Activated naive CD8-positive, alpha-beta T cell treated with anti-CD3 and anti-CD28 coated beads, Interleukin-2, amount 10 ng/mL, durations not matched to agents 7 days and 5 days (primary cell): ENCODE results near the gene EREG. TPM values are rescaled to one million over a fixed set of nuclear protein-coding genes. Genes with fewer than 3 reads are reported as not detected.
"Not testable (repeated sequence)": the region's sequence is repeated elsewhere in the genome, so short reads cannot be mapped to it uniquely, and the experiment has no call there.

Experiments
- ATAC-seq: fragments of 150-1000 bp; cut with Tn5 transposase; one replicate; pipeline ENCODE4 v1.10.0; 2021; ENCODE audit warnings: low read depth, moderate library complexity
- POLR2A ChIA-PET: fragments of 350-600 bp; sonication (Branson Sonifier 250); formaldehyde crosslinking; loops from one replicate; lab custom pipeline; 2021; ENCODE audit warnings: antibody characterized with exemption; lab: Charles Lee
- DNase-seq: peaks from one replicate; pipeline ENCODE4 v3.0.0; 2021
- H3K27ac Mint-ChIP-seq: one replicate; pipeline ENCODE4 v1.8.0; 2022; ENCODE audit warnings: mild to moderate bottlenecking, mixed read lengths
- H3K27me3 Mint-ChIP-seq: one replicate; pipeline ENCODE4 v1.8.0; 2022; ENCODE audit warnings: mild to moderate bottlenecking, moderate library complexity, mixed read lengths
- H3K36me3 Mint-ChIP-seq: one replicate; pipeline ENCODE4 v1.8.0; 2021; ENCODE audit warnings: mild to moderate bottlenecking, mixed read lengths
- H3K4me1 Mint-ChIP-seq: one replicate; pipeline ENCODE4 v1.8.0; 2021; ENCODE audit warnings: mixed read lengths
- H3K4me3 Mint-ChIP-seq: one replicate; pipeline ENCODE4 v1.8.0; 2022; ENCODE audit warnings: mild to moderate bottlenecking, moderate library complexity, mixed read lengths
- H3K9me3 Mint-ChIP-seq: one replicate; pipeline ENCODE4 v1.8.0; 2021; ENCODE audit warnings: mixed read lengths
- total RNA-seq, 2 experiments: library from RNA; stranded (reverse); gene quantifications; one replicate each; pipeline ENCODE4 v1.2.3, GENCODE V29; 2021

The EREG gene
- total RNA-seq, 2 experiments from 2014 or later: not detected

DNA sequence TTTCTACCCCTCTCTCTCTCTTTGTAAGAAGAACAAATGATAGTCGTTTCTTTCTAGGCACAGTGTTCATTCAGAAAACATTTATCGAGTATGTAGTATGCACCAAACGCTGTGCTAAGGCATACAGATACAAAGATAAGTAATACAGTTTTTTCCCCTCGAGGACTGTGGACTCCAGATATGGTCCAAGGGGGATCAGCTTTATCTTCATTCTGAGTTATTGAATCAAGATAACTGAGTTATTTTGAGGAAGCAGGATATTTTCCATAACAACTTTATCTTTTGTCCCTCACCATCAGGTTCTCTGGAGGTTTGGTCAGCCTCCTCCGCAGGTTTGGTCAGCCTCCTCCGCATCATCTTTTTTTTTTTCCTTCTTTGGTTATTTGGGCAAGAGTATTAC lies 15.0 kb downstream of the EREG start:
- ATAC-seq (no peak), DNase-seq (no peak)
- Mint-ChIP-seq H3K4me3 (no peak overlapping the region), H3K27ac (no peak overlapping the region), H3K9me3 (no peaks in the 10 kb centered on the region), H3K27me3 (peaks cover 9% of the 10 kb centered on the region), H3K36me3 (no peaks in the 10 kb centered on the region), H3K4me1 (no peaks in the 10 kb centered on the region)
- POLR2A ChIA-PET: no interaction called here

DNA sequence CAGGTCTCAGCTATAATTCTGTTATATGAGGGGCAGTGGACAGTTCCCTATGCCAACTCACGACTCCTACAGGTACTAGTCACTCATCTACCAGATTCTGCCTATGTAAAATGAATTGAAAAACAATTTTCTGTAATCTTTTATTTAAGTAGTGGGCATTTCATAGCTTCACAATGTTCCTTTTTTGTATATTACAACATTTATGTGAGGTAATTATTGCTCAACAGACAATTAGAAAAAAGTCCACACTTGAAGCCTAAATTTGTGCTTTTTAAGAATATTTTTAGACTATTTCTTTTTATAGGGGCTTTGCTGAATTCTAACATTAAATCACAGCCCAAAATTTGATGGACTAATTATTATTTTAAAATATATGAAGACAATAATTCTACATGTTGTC lies 20.4 kb downstream of the EREG start:
- H3K27me3 Mint-ChIP-seq: peaks cover 12% of the 10 kb centered on the region
- H3K36me3 Mint-ChIP-seq: no peaks in the 10 kb centered on the region
- ATAC-seq: no peak
- no peaks in the 10 kb centered on the region for H3K9me3 Mint-ChIP-seq
- H3K4me1 Mint-ChIP-seq: no peaks in the 10 kb centered on the region
- no peak for DNase-seq
- POLR2A ChIA-PET: no interaction called here
- no peak overlapping the region for H3K4me3 Mint-ChIP-seq
- H3K27ac Mint-ChIP-seq: no peak overlapping the region

DNA sequence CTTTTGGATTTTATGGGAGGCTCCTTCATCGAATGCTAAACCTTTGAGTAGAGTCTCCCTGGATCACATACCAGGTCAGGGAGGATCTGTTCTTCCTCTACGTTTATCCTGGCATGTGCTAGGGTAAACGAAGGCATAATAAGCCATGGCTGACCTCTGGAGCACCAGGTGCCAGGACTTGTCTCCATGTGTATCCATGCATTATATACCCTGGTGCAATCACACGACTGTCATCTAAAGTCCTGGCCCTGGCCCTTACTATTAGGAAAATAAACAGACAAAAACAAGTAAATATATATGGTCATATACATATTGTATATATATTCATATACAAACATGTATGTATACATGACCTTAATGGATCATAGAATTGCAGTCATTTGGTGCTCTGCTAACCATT lies 21.2 kb downstream of the EREG start:
- ATAC-seq (no peak), DNase-seq (no peak)
- POLR2A ChIA-PET: no interaction called here
- Mint-ChIP-seq H3K27me3 (peaks cover 12% of the 10 kb centered on the region), H3K9me3 (no peaks in the 10 kb centered on the region), H3K4me3 (no peak overlapping the region), H3K4me1 (no peaks in the 10 kb centered on the region), H3K36me3 (no peaks in the 10 kb centered on the region), H3K27ac (no peak overlapping the region)

DNA sequence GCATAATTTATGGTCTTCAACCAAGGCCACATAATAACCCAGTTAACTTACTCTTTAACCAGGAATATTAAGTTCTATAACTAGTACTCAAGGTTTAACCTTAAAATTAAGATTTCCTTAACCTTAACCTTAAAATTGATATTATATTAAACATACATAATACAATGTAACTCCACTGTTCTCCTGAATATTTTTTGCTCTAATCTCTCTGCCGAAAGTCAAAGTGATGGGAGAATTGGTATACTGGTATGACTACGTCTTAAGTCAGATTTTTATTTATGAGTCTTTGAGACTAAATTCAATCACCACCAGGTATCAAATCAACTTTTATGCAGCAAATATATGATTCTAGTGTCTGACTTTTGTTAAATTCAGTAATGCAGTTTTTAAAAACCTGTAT lies 22.8 kb downstream of the EREG start:
- Mint-ChIP-seq H3K9me3 (no peaks in the 10 kb centered on the region), H3K4me3 (no peak overlapping the region), H3K4me1 (no peaks in the 10 kb centered on the region), H3K36me3 (no peaks in the 10 kb centered on the region), H3K27me3 (peaks cover 10% of the 10 kb centered on the region), H3K27ac (no peak overlapping the region)
- DNase-seq: no peak
- no peak for ATAC-seq
- POLR2A ChIA-PET: no interaction called here

DNA sequence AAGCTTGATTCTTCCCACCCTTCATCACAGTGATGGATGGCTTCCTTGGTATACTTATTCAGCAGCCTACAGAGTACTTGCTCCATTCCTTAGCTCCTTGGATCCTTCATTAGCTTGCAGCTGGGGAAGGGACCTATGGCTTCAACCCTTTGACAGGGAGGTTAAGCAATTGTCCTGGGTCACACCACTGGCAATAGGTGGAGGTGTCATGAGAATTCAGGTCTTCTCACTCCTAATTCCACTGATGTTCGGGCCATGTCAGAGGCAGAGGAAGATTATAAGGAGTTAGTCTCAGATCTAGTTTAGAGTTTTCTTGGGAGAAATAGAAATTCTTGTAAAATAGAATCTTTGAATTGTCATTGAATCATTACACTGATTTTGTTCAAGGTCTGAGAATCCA lies 24.5 kb downstream of the EREG start:
- Mint-ChIP-seq H3K27me3 (peaks cover 6% of the 10 kb centered on the region), H3K4me3 (no peak overlapping the region), H3K9me3 (no peaks in the 10 kb centered on the region), H3K4me1 (no peaks in the 10 kb centered on the region), H3K27ac (no peak overlapping the region), H3K36me3 (no peaks in the 10 kb centered on the region)
- POLR2A ChIA-PET: no interaction called here
- ATAC-seq: no peak
- DNase-seq: no peak

DNA sequence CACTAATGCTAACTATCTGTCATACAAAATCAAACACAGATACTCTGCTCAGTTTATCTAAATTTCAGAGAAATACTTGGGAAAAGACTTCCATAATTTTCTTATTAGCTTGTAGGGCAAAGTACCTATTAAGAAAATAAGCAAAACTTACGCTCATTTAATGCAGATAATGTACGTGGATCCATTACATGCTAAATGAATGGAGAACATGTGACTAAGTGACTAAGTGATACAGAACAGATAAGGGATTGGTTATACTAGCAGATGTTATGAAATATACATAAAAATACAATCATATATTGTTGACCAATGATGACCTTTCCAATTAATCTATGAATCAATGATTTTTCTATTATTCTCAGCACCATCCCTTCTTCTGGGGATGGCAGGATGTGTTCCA lies 25.7 kb downstream of the EREG start:
- DNase-seq: no peak
- Mint-ChIP-seq H3K27me3 (peaks cover 6% of the 10 kb centered on the region), H3K36me3 (no peaks in the 10 kb centered on the region), H3K4me3 (no peak overlapping the region), H3K4me1 (no peaks in the 10 kb centered on the region), H3K27ac (no peak overlapping the region), H3K9me3 (no peaks in the 10 kb centered on the region)
- POLR2A ChIA-PET: no interaction called here
- no peak for ATAC-seq

DNA sequence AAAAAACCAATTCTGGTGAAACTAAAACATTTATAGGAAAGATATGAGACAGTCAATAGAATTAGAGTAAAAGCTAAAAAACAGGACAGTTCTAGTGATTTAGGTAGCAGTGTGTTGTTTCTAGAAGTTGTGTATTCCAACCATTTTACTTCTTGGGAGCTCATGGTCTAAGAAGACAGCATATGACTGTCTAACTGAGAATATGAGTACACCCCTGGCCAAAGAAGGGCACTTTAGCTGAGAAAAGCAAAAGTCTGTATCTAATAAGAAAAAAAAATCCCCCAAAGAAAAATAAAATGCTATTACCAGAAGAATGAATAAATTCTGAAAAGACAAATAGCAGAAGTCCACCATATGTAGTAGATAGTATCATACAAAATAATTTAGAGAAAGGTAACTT lies 26.4 kb downstream of the EREG start:
- DNase-seq (no peak), ATAC-seq (no peak)
- Mint-ChIP-seq H3K27ac (no peak overlapping the region), H3K36me3 (no peaks in the 10 kb centered on the region), H3K4me3 (no peak overlapping the region), H3K27me3 (peaks cover 6% of the 10 kb centered on the region), H3K4me1 (no peaks in the 10 kb centered on the region), H3K9me3 (no peaks in the 10 kb centered on the region)
- POLR2A ChIA-PET: no interaction called here

DNA sequence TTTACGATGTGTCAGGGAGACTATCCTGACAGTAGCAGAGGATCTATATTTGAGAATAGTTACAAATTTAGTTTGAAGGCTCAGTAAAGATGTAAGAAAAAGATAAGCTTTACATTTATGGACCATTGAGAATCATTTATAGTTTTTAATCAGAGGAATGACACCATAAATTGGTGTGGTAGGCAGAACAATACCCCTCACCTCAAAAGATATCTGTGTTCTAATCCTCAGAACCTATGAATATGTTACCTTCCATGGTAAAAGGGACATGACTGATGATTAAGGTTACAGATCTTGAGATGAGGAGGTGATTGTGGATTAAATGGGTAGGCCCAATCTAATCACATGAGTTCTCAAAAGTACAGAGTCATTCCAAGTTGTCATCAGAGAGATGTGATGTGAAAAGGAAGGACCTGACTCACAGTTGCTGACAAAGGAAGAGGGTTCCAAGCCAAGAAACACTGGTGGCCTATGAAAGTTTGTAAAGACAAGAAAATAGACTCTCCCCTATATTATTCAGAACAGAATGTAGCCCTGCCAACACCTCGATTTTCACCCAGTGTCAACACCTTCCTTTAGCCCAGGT lies 27.0 kb downstream of the EREG start:
- H3K27ac Mint-ChIP-seq: no peak overlapping the region
- H3K4me1 Mint-ChIP-seq: no peaks in the 10 kb centered on the region
- POLR2A ChIA-PET: no interaction called here
- ATAC-seq (no peak), DNase-seq (no peak)
- H3K27me3 Mint-ChIP-seq: peaks cover 6% of the 10 kb centered on the region
- H3K4me3 Mint-ChIP-seq: no peak overlapping the region
- no peaks in the 10 kb centered on the region for H3K9me3 Mint-ChIP-seq
- H3K36me3 Mint-ChIP-seq: no peaks in the 10 kb centered on the region

DNA sequence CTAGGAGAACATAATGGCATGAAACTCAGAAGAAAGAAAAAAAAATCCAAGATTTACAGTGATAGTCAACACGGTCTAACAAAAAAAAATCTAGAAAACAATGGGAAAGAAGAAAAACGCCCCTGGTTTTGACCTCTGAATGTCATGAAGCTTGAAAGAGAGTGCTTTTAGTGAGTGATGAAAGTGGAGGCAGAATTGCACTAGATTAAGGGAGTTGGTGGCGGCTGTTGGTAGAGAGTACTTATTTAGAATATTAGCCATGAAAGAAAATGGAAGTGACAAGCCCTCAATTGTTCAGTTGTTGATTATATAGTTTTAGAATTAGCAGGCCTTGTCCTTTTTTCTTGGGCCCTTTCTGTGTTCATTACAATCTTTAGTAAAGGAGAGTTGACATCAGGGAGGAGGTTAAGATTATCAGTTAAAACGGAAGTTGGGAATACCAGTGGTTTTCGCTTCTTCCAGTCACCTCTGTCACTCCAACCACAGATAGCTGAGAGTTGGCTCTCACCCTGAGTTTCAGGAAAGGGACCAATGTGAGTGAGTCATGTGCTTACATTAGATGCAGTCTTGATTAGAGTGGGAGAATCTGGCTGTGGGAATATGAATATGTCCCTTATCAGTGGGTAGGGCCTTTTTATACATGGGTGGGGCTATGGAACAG lies 29.7 kb downstream of the EREG start:
- no peak overlapping the region for H3K27ac Mint-ChIP-seq
- POLR2A ChIA-PET: no interaction called here
- peaks cover 7% of the 10 kb centered on the region for H3K4me1 Mint-ChIP-seq
- H3K4me3 Mint-ChIP-seq: no peak overlapping the region
- no peaks in the 10 kb centered on the region for H3K36me3 Mint-ChIP-seq
- no peak for DNase-seq
- H3K27me3 Mint-ChIP-seq: peaks cover 6% of the 10 kb centered on the region
- H3K9me3 Mint-ChIP-seq: no peaks in the 10 kb centered on the region
- no peak for ATAC-seq

DNA sequence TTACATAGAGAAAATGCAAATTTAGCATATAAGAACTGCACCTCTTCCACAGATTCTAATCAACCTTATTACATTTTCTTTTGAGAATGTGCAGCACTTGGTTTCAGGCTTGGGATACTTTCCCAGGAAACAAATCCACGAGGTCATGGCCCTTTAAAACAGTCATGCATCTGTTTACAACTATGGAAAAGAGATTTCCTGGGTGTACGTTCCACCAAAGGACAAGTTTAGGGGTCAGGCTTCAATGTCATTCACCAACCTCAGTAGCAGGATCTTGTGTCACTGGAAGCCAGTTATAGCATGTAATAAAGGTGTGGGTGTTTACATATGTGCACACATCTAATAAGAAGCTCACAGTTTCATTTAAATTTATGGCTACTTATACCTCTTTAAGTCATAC lies 30.7 kb downstream of the EREG start:
- no peaks in the 10 kb centered on the region for H3K36me3 Mint-ChIP-seq
- DNase-seq (no peak), ATAC-seq (no peak)
- no peaks in the 10 kb centered on the region for H3K27me3 Mint-ChIP-seq
- no peaks in the 10 kb centered on the region for H3K9me3 Mint-ChIP-seq
- no peak overlapping the region for H3K4me3 Mint-ChIP-seq
- peaks cover 7% of the 10 kb centered on the region for H3K4me1 Mint-ChIP-seq
- H3K27ac Mint-ChIP-seq: no peak overlapping the region
- POLR2A ChIA-PET: no interaction called here

DNA sequence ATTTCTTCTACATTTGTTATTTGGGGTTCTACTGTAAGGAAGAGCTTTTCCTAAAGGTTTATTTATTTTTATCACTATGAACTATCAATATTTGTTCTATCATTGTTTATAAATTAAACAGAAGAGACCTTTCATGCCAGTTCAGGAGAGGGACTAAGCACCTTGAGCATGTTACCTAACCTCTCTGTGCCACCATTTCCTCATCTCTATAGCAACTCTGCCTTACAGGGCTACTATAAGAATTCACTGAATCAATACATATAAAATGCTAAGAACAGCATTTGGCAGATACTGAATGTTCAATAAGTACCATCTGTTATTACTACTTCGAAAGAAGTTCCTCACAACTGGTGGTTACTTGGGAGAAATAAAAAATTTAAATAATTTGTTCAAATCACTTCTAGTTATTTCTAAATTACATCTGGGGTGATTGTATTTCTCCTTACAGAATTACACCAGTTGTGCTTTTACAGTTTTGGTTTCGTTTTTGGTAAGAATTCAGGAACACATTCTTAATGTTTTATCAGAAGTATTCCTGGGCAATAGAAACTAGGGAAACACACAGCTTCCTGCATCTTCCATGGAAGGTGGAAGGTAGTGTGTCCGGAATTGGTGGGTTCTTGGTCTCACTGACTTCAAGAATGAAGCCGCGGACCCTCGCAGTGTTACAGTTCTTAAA lies 32.9 kb downstream of the EREG start:
- Mint-ChIP-seq H3K4me1 (peaks cover 7% of the 10 kb centered on the region), H3K36me3 (no peaks in the 10 kb centered on the region), H3K27me3 (peaks cover 1% of the 10 kb centered on the region), H3K4me3 (peak overlapping the region; percentile 98), H3K27ac (peak overlapping the region; percentile 98), H3K9me3 (no peaks in the 10 kb centered on the region)
- POLR2A ChIA-PET: interaction anchor here (0.7 to 1.0 kb wide), 2 partner anchors 12 to 47 kb away, joined by 3 read pairs; partner anchors contain the start of gene AREG
- peak; percentile 71 for ATAC-seq
- no peak for DNase-seq

DNA sequence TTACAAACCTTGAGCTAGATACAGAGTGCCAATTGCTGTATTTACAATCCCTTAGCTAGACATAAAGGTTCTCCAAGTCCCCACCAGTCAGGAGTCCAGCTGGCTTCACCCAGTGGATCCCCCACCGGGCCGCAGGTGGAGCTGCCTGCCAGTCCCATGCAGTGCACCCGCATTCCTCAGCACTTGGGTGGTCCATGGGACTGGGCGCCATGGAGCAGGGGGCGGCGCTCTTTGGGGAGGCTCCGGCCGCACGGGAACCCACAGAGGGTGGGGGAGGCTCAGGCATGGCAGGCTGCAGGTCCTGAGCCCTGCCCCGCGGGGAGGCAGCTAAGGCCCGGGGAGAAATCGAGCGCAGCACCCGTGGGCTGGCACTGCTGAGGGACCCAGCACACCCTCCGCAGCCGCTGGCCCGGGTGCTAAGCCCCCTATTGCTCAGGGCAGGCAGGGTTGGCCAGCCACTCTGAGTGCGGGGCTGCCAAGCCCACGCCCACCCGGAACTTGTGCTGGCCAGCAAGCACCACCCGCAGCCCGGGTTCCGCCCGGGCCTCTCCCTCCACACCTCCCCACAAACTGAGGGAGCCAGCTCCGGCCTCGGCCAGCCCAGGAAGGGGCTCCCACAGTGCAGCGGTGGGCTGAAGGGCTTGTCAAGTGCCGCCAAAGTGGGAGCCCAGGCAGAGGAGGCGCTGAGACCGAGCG lies 34.1 kb downstream of the EREG start:
- H3K4me1 Mint-ChIP-seq, ATAC-seq, H3K36me3 Mint-ChIP-seq, H3K27me3 Mint-ChIP-seq, H3K9me3 Mint-ChIP-seq: not testable (repeated sequence)
- Mint-ChIP-seq H3K4me3 (peak overlapping the region; percentile 98), H3K27ac (peak overlapping the region; percentile 98)
- POLR2A ChIA-PET: interaction anchor here (0.7 kb wide), 1 partner anchor 21 kb away, joined by 3 read pairs; no protein-coding TSS in a partner anchor
- DNase-seq: peak; percentile 25

DNA sequence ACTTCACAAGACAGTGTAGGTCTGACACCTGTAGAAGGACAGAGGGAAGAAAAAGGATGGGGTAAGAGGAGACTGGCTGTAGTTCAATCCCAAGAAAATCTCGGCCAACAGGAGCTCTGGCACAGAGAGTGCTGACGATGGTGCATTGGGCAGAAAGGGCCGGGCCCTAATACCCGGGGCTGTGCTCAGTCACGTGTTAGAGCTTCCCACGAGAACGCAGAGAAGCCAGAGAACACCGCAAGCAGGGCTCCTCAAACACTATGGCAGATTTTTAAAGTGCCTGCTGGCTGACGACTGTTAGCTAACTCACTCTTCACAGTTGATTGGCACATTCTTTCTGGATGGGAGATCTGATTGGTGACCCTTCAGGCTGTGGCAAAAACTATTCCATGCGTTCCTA lies 35.5 kb downstream of the EREG start:
- ATAC-seq (no peak), DNase-seq (no peak)
- Mint-ChIP-seq H3K36me3 (no peaks in the 10 kb centered on the region), H3K27ac (no peak overlapping the region), H3K4me3 (no peak overlapping the region), H3K4me1 (peaks cover 7% of the 10 kb centered on the region), H3K27me3 (peaks cover 5% of the 10 kb centered on the region), H3K9me3 (no peaks in the 10 kb centered on the region)
- POLR2A ChIA-PET: no interaction called here
